Endodermal cell (in vitro differentiated cells): ENCODE results near the gene CD59. TPM values are rescaled to one million over a fixed set of nuclear protein-coding genes. Genes with fewer than 3 reads are reported as not detected.

Source experiments
- DNase-seq: peaks from one replicate; pipeline ENCODE4 v3.0.0-alpha.2; 2017
- H3K27ac ChIP-seq: 2 replicates; pipeline ENCODE4 v1.5.1; 2013; ENCODE audit warnings: mild to moderate bottlenecking, low read depth, low read length, moderate library complexity
- H3K27me3 ChIP-seq: 2 replicates; pipeline ENCODE4 v1.6.1; 2013; ENCODE audit warnings: mild to moderate bottlenecking, low read length, moderate library complexity; ENCODE audit not compliant: insufficient read depth, control insufficient read depth, poor library complexity, severe bottlenecking
- H3K36me3 ChIP-seq: 2 replicates; pipeline ENCODE4 v1.7.0; 2013; ENCODE audit warnings: mild to moderate bottlenecking, low read length, moderate library complexity; ENCODE audit not compliant: control insufficient read depth, insufficient read depth
- H3K4me1 ChIP-seq: one replicate; pipeline ENCODE4 v1.7.0; 2013; ENCODE audit warnings: low read length; ENCODE audit not compliant: control insufficient read depth, insufficient read depth
- H3K4me3 ChIP-seq: 2 replicates; pipeline ENCODE4 v1.5.1; 2013; ENCODE audit warnings: mild to moderate bottlenecking, low read length, moderate library complexity
- H3K9ac ChIP-seq: 2 replicates; pipeline ENCODE4 v1.6.1; 2013; ENCODE audit warnings: mild to moderate bottlenecking, low read length, moderate library complexity; ENCODE audit not compliant: poor library complexity, severe bottlenecking; ENCODE audit errors: extremely low read depth
- H3K9me3 ChIP-seq: 2 replicates; pipeline ENCODE4 v1.6.1; 2013; ENCODE audit warnings: mild to moderate bottlenecking, low read length, moderate library complexity; ENCODE audit not compliant: control insufficient read depth
- H3K27ac Mint-ChIP-seq: 2 replicates; pipeline ENCODE4 v1.8.0; 2020; ENCODE audit warnings: mixed read lengths
- H3K27me3 Mint-ChIP-seq: 2 replicates; pipeline ENCODE4 v1.8.0; 2021; ENCODE audit warnings: mild to moderate bottlenecking, mixed read lengths; ENCODE audit not compliant: insufficient read depth
- H3K36me3 Mint-ChIP-seq: 2 replicates; pipeline ENCODE4 v1.8.0; 2020; ENCODE audit warnings: low read depth, mixed read lengths
- H3K4me1 Mint-ChIP-seq: 2 replicates; pipeline ENCODE4 v1.8.0; 2020; ENCODE audit warnings: mixed read lengths
- H3K4me3 Mint-ChIP-seq: 2 replicates; pipeline ENCODE4 v1.8.0; 2020; ENCODE audit warnings: mild to moderate bottlenecking, moderate library complexity, mixed read lengths
- H3K9me3 Mint-ChIP-seq: 2 replicates; pipeline ENCODE4 v1.8.0; 2020; ENCODE audit warnings: mild to moderate bottlenecking, mixed read lengths
- WGBS, 2 experiments: methylation state at CpG; one replicate each; pipeline versions ENCODE4 v1.1.5 to v1.1.7; 2013; ENCODE audit warnings: missing lambda C conversion rate in 2 of 2, mixed read lengths in 1 of 2; ENCODE audit not compliant: insufficient coverage in 1 of 2, insufficient read length in 1 of 2; 5-methylcytosine and 5-hydroxymethylcytosine counted together
- long read RNA-seq, 4 experiments: library from polyadenylated mRNA in 2 of 4; library from RNA in 1 of 4; library from capped mRNA in 1 of 4; stranded (forward) in 3 of 4; unstranded in 1 of 4; transcript quantifications; one replicate each; pipeline ENCODE4 v2.0.0, GENCODE V29; 2020 to 2021; ENCODE audit warnings: inconsistent platforms in 1 of 4
- polyA plus RNA-seq, 2 experiments: library from polyadenylated mRNA; stranded (reverse); fragments of 50-300 nt; gene quantifications; one replicate each; pipeline ENCODE4 v1.2.3, GENCODE V29; 2013
- total RNA-seq, 2 donors: library from RNA; stranded (reverse); fragmentation: NEBNext Ultra II Directional in 1 of 2; extraction: Animal tissue kit (Norgen Biotek cat#: 25700) in 1 of 2; gene quantifications; 2 replicates in 1 of 2; 3 replicates in 1 of 2; pipeline ENCODE4 v1.2.1, GENCODE V29; 2021
- TF ChIP-seq, protein P1 (sequence below): fragments of 200-600 bp; sonication (generic); conservative IDR thresholded peaks from 2 replicates; pipeline ENCODE4 v1.5.0; 2021; ENCODE audit warnings: antibody characterized with exemption, mild to moderate bottlenecking

Gene CD59, protein sequence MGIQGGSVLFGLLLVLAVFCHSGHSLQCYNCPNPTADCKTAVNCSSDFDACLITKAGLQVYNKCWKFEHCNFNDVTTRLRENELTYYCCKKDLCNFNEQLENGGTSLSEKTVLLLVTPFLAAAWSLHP
- 100 to 1,000 TPM; 111 to 142 TPM for total RNA-seq
- polyA plus RNA-seq (2013, experiment 1 of 2): 89.8 TPM
- polyA plus RNA-seq (2013, experiment 2 of 2): 75.8 TPM
- long read RNA-seq, experiment 1, full-length matches to known transcripts: 46 of 64 reads
- long read RNA-seq, experiment 1, partial matches to known transcripts: 1 of 64 reads
- long read RNA-seq, experiment 1, other reads (novel, unspliced or antisense): 17 of 64 reads
- long read RNA-seq, experiment 2, full-length matches to known transcripts: 73 of 87 reads
- long read RNA-seq, experiment 2, partial matches to known transcripts: 0 of 87 reads
- long read RNA-seq, experiment 2, other reads (novel, unspliced or antisense): 14 of 87 reads
- long read RNA-seq, experiment 3, full-length matches to known transcripts: 152 of 166 reads
- long read RNA-seq, experiment 3, partial matches to known transcripts: 4 of 166 reads
- long read RNA-seq, experiment 3, other reads (novel, unspliced or antisense): 10 of 166 reads
- long read RNA-seq, experiment 4, full-length matches to known transcripts: 240 of 250 reads
- long read RNA-seq, experiment 4, partial matches to known transcripts: 6 of 250 reads
- long read RNA-seq, experiment 4, other reads (novel, unspliced or antisense): 4 of 250 reads

DNA sequence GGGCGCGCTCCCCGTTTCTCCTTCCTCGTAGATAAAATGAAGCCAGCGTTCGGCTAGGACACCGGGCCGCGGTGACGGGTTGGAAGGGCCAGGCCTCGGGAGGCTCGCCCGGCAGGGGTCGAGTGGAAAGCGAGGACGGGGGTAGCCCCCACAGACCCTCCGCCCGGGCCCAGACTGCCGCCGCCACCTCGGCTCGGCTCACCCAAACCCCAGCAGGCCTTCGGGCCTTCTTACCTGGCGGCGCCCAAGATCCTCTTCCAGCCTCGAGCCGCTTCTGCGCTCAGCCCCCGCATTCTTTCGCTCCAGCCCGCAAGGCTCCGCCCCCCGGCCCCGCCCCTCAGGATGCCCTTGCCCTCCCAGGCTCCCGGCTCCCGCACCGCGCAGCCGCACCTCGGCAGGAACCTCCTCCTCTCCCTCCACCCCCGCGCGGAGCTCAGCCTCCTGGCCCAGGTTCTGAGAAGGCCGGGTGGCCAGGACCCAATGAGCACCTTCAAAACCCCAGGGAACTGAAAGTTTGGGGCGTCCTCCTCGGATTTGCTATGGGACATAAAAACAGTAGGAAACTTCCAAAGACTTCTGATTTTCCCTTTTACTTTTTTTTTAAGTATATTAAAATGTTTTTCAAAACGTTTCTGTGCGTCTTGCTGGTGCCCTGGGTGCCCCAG, at the start of gene CD59:
TSS of gene CD59 (minus strand) at position 276 of the 665 bp plus-strand sequence. CDS start 13,978 bp downstream, outside the sequence.
- Mint-ChIP-seq H3K36me3 (peaks cover 6% of the 10 kb centered on the region), H3K4me1 (peaks cover 22% of the 10 kb centered on the region), H3K27me3 (peaks cover 5% of the 10 kb centered on the region), H3K27ac (peak within 1 kb of the TSS; percentile 88), H3K4me3 (peak within 1 kb of the TSS; percentile 80), H3K9me3 (peaks cover 3% of the 10 kb centered on the region)
- TF ChIP-seq, protein P1, sequence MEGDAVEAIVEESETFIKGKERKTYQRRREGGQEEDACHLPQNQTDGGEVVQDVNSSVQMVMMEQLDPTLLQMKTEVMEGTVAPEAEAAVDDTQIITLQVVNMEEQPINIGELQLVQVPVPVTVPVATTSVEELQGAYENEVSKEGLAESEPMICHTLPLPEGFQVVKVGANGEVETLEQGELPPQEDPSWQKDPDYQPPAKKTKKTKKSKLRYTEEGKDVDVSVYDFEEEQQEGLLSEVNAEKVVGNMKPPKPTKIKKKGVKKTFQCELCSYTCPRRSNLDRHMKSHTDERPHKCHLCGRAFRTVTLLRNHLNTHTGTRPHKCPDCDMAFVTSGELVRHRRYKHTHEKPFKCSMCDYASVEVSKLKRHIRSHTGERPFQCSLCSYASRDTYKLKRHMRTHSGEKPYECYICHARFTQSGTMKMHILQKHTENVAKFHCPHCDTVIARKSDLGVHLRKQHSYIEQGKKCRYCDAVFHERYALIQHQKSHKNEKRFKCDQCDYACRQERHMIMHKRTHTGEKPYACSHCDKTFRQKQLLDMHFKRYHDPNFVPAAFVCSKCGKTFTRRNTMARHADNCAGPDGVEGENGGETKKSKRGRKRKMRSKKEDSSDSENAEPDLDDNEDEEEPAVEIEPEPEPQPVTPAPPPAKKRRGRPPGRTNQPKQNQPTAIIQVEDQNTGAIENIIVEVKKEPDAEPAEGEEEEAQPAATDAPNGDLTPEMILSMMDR: no peak
- Histone ChIP-seq H3K4me1 (peaks cover 9% of the 10 kb centered on the region), H3K27ac (no peak within 1 kb of the TSS), H3K4me3 (peak within 1 kb of the TSS; percentile 88), H3K36me3 (peaks cover 6% of the 10 kb centered on the region), H3K9me3 (no peaks in the 10 kb centered on the region), H3K9ac (peak within 1 kb of the TSS; percentile 87), H3K27me3 (no peaks in the 10 kb centered on the region)
- WGBS, 2 experiments: 2 to 3% methylated on average over 8 to 48 of the region's 48 CpGs
- DNase-seq: peak; percentile 99

DNA sequence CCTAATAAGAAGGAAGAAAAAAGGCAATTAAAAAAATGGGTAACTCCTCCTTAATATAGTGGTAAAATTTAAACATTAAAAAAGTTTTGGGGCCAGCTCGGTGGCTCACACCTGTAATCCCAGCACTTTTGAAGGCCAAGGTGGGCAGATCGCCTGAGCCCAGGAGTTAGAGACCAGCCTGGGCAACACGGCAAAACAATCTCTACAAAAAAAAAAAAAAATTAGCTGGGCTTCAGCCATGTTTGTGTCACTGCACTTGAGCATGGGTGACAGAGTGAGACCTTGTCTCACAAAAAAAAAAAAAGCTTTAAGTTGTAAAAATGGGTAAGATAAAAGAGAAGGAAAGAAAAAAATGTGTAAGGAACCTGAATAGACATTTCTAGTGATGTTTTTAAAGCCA, 49.4 kb upstream of the CD59 start:
- Histone ChIP-seq H3K9ac (no peak overlapping the region), H3K4me3 (no peak overlapping the region), H3K27me3 (peaks cover 16% of the 10 kb centered on the region), H3K4me1 (no peaks in the 10 kb centered on the region), H3K9me3 (no peaks in the 10 kb centered on the region), H3K27ac (no peak overlapping the region), H3K36me3 (no peaks in the 10 kb centered on the region)
- Mint-ChIP-seq H3K9me3 (no peaks in the 10 kb centered on the region), H3K27me3 (peaks cover 18% of the 10 kb centered on the region), H3K4me1 (no peaks in the 10 kb centered on the region), H3K4me3 (no peak overlapping the region), H3K27ac (no peak overlapping the region), H3K36me3 (no peaks in the 10 kb centered on the region)
- DNase-seq: no peak
- WGBS, 2 experiments: 80 to 92% methylated on average over 1 to 2 of the region's 3 CpGs
- TF ChIP-seq, protein P1: no peak

DNA sequence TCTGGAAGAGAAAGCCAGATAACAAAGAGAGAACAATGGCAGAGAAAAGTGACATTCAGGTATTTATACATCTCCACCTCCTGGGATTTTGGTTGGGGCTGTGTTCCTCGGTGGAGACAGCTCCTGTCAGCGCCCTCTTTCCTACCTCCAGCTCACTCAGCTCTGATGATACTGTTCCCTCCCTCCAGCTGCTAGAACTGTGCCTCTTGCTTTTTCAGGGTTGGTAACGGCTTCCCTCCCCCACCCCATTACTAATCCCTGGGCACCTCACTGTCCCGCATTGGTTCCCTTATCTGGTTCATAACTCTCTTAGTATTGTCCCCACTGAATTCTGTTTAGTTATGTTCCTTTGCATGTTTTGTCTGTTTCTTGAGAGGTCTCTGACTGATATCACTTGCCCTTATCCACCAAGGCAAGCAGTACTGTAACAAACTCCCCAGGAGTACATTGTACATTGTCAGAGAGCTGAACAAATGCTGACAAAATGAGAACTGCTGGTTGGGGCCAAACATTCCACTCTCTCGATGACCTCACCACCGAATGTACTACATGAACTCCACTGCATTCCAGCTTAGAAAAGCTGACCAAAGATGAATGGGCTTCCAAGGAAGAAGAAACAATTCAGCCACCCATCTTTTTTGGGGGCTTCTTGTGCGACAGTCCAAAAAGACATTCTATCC, 43.8 kb upstream of the CD59 start:
- Histone ChIP-seq H3K4me1 (peaks cover 5% of the 10 kb centered on the region), H3K9ac (no peak overlapping the region), H3K9me3 (no peaks in the 10 kb centered on the region), H3K27me3 (peaks cover 34% of the 10 kb centered on the region), H3K4me3 (no peak overlapping the region), H3K27ac (no peak overlapping the region), H3K36me3 (no peaks in the 10 kb centered on the region)
- Mint-ChIP-seq H3K4me1 (peaks cover 27% of the 10 kb centered on the region), H3K4me3 (no peak overlapping the region), H3K27me3 (peaks cover 28% of the 10 kb centered on the region), H3K36me3 (no peaks in the 10 kb centered on the region), H3K9me3 (no peaks in the 10 kb centered on the region), H3K27ac (peak overlapping the region; percentile 59)
- WGBS, 2 experiments: 65 to 67% methylated on average over 5 to 7 of the region's 7 CpGs
- DNase-seq: peak; percentile 57
- TF ChIP-seq, protein P1: no peak
